Aortic smooth muscle cell (primary cell): ENCODE results near the gene ZNF888. TPM values are rescaled to one million over a fixed set of nuclear protein-coding genes. Genes with fewer than 3 reads are reported as not detected.

Source experiments
- total RNA-seq: library from RNA; depleted of rRNA; stranded (reverse); fragments of >200 nt; gene quantifications from 2 replicates; pipeline ENCODE4 v1.2.3, GENCODE V29; 2014

The ZNF888 gene
- total RNA-seq = 3.5 and 5.2 TPM in 2 replicates

GRCh38 chr19:52922841-52923777 lies at the start of gene ZNF888:
ZNF888 (minus strand) TSS chr19:52923428; CDS start chr19:52917873, 5,555 bp downstream.

GRCh38 chr19:52962394-52963246 lies 39.4 kb upstream of the ZNF888 start, which contains the start of gene ZNF816:
ZNF816 (minus strand) TSS chr19:52962881; CDS start chr19:52956089, 6,792 bp downstream.

GRCh38 chr19:52897138-52897935 lies 25.9 kb downstream of the ZNF888 start, which contains the start of gene ZNF320:
ZNF320 (minus strand) TSS chr19:52897635; CDS start chr19:52890255, 7,380 bp downstream.

GRCh38 chr19:52857378-52858191 lies 65.6 kb downstream of the ZNF888 start, which contains the start of gene ZNF468:
ZNF468 (minus strand) TSS chr19:52857619; CDS start chr19:52854272, 3,347 bp downstream.

Other genes with a start within 250 kb of the ZNF888 start
- gene ZNF611, start 188.4 kb downstream of the ZNF888 start, total RNA-seq = 11.3 and 11.6 TPM in 2 replicates
- 2.2 and 2.6 TPM in 2 replicates for gene ZNF600, start 136.6 kb downstream of the ZNF888 start, total RNA-seq
- 12.2 and 16.2 TPM in 2 replicates for gene ZNF28, start 101.8 kb downstream of the ZNF888 start, total RNA-seq
- 14.8 and 21.0 TPM in 2 replicates for gene ZNF468, start 65.8 kb downstream of the ZNF888 start, total RNA-seq
- gene ZNF320, start 25.8 kb downstream of the ZNF888 start, total RNA-seq = 7.7 and 9.7 TPM in 2 replicates
- 7.2 and 9.8 TPM in 2 replicates for gene ZNF816, start 39.5 kb upstream of the ZNF888 start, total RNA-seq
- not detected in 2 replicates for gene ERVV-1, start 90.5 kb upstream of the ZNF888 start, total RNA-seq
- not detected in 2 replicates for gene ERVV-2, start 121.3 kb upstream of the ZNF888 start, total RNA-seq
- 21.3 and 23.1 TPM in 2 replicates for gene ZNF160, start 180.0 kb upstream of the ZNF888 start, total RNA-seq
- 12.7 and 12.9 TPM in 2 replicates for gene ZNF415, start 209.5 kb upstream of the ZNF888 start, total RNA-seq
- gene ZNF347, start 235.6 kb upstream of the ZNF888 start, total RNA-seq = 8.0 and 8.5 TPM in 2 replicates